Progenitor cell of endocrine pancreas (in vitro differentiated cells): ENCODE measurements around the gene PRSS35. TPM values are rescaled to one million over a fixed set of nuclear protein-coding genes. Genes with fewer than 3 reads are reported as not detected.
"Not testable (repeated sequence)": the region's sequence is repeated elsewhere in the genome, so short reads cannot be mapped to it uniquely, and the experiment has no call there.

Experiments
- DNase-seq: peaks from one replicate; pipeline ENCODE4 v3.0.0; 2021; ENCODE audit warnings: low spot score; ENCODE audit not compliant: unreplicated experiment
- H3K27ac Mint-ChIP-seq: 2 replicates; pipeline ENCODE4 v1.8.0; 2021; ENCODE audit warnings: mild to moderate bottlenecking, moderate library complexity, mixed read lengths
- H3K27me3 Mint-ChIP-seq: 2 replicates; pipeline ENCODE4 v1.8.0; 2021; ENCODE audit warnings: mixed read lengths
- H3K36me3 Mint-ChIP-seq: 2 replicates; pipeline ENCODE4 v1.8.0; 2022; ENCODE audit warnings: mixed read lengths; ENCODE audit not compliant: insufficient read depth
- H3K4me1 Mint-ChIP-seq: 2 replicates; pipeline ENCODE4 v1.8.0; 2021; ENCODE audit warnings: low read depth, mixed read lengths
- H3K4me3 Mint-ChIP-seq: 2 replicates; pipeline ENCODE4 v1.8.0; 2021; ENCODE audit warnings: low read depth, mild to moderate bottlenecking, moderate library complexity, mixed read lengths
- H3K9me3 Mint-ChIP-seq: 2 replicates; pipeline ENCODE4 v1.8.0; 2021; ENCODE audit warnings: low read depth, mixed read lengths
- CTCF ChIP-seq: fragments of 200-600 bp; sonication (generic); IDR thresholded peaks from one replicate; pipeline ENCODE4 v1.5.0; 2021; ENCODE audit warnings: antibody characterized with exemption, mild to moderate bottlenecking; ENCODE audit not compliant: unreplicated experiment
- total RNA-seq: library from RNA; stranded (reverse); gene quantifications from 2 replicates; pipeline ENCODE4 v1.2.1, GENCODE V29; 2021

PRSS35 gene
- total RNA-seq, 1 donor from 2014 or later, result 8.5 TPM

GRCh38 chr6:83539678-83540077 is 27.3 kb downstream of the PRSS35 start:
- Mint-ChIP-seq H3K9me3 (peaks cover 5% of the 10 kb centered on the region), H3K27me3 (no peaks in the 10 kb centered on the region), H3K4me3 (no peak overlapping the region), H3K36me3 (no peaks in the 10 kb centered on the region), H3K4me1 (no peaks in the 10 kb centered on the region), H3K27ac (no peak overlapping the region)
- no peak for TF ChIP-seq CTCF
- DNase-seq, result no peak

GRCh38 chr6:83546636-83547035 is 34.3 kb downstream of the PRSS35 start:
- H3K27ac Mint-ChIP-seq, result no peak overlapping the region
- H3K36me3 Mint-ChIP-seq, result no peaks in the 10 kb centered on the region
- DNase-seq, result no peak
- no peaks in the 10 kb centered on the region for H3K4me1 Mint-ChIP-seq
- peaks cover 2% of the 10 kb centered on the region for H3K9me3 Mint-ChIP-seq
- H3K27me3 Mint-ChIP-seq, result no peaks in the 10 kb centered on the region
- no peak overlapping the region for H3K4me3 Mint-ChIP-seq
- no peak for TF ChIP-seq CTCF

GRCh38 chr6:83550482-83550881 is 38.1 kb downstream of the PRSS35 start:
- DNase-seq, H3K36me3 Mint-ChIP-seq, H3K27ac Mint-ChIP-seq, H3K4me3 Mint-ChIP-seq, H3K4me1 Mint-ChIP-seq, H3K9me3 Mint-ChIP-seq, H3K27me3 Mint-ChIP-seq: not testable (repeated sequence)

- H3K4me3 Mint-ChIP-seq, H3K4me1 Mint-ChIP-seq, DNase-seq, H3K27ac Mint-ChIP-seq, H3K36me3 Mint-ChIP-seq, H3K27me3 Mint-ChIP-seq, H3K9me3 Mint-ChIP-seq: not testable (repeated sequence)
Measured at GRCh38 chr6:83551748-83552147, 39.4 kb downstream of the PRSS35 start.

- Mint-ChIP-seq H3K27ac (no peak overlapping the region), H3K36me3 (no peaks in the 10 kb centered on the region), H3K9me3 (no peaks in the 10 kb centered on the region), H3K27me3 (no peaks in the 10 kb centered on the region), H3K4me3 (no peak overlapping the region), H3K4me1 (no peaks in the 10 kb centered on the region)
- no peak for TF ChIP-seq CTCF
- DNase-seq, result no peak
Measured at GRCh38 chr6:83556871-83557270, 44.5 kb downstream of the PRSS35 start.

GRCh38 chr6:83558975-83559374 is 46.6 kb downstream of the PRSS35 start:
- H3K27ac Mint-ChIP-seq, result no peak overlapping the region

GRCh38 chr6:83571663-83572185 is 59.4 kb downstream of the PRSS35 start:
- DNase-seq, H3K27me3 Mint-ChIP-seq, H3K4me1 Mint-ChIP-seq, H3K27ac Mint-ChIP-seq, H3K4me3 Mint-ChIP-seq, H3K36me3 Mint-ChIP-seq: not testable (repeated sequence)
- peaks cover 14% of the 10 kb centered on the region for H3K9me3 Mint-ChIP-seq

More at GRCh38 chr6:83558975-83559374, 46.6 kb downstream of the PRSS35 start:
- Mint-ChIP-seq H3K36me3 (no peaks in the 10 kb centered on the region), H3K4me3 (no peak overlapping the region), H3K27me3 (no peaks in the 10 kb centered on the region), H3K9me3 (peaks cover 5% of the 10 kb centered on the region), H3K4me1 (no peaks in the 10 kb centered on the region)
- DNase-seq, result no peak
- no peak for TF ChIP-seq CTCF
